Measurements from ENCODE around the gene LRRC10B.

DNA sequence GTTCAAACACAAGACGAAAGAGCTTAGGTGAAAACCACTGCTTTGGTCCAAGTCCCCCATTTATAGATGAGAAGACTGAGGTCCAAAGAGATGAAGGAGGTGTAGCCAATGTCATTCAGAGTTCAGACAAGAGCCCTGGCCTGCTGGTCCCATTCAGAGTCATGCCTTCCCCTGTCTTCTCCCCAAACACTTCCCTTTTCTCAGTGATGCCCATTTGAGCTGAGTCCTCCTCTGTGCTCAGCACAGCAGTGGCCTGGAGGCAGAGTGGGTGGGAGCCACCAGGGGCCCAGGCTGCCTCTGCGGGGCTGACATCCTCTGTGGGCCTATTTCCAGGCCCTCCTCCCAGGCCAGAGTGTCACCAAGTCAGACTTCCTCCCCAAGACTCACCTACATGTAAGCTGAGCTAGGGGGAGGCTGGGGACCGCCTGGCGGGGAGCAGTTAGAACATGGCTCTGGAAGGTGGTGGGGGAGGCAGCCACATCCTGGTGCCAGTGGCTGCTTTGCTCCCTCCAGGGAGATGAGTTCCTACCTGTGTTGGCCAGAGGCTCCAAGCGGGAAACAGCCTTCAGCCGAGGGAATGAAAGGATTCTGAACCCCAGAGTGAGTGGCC lies 22.4 kb upstream of the LRRC10B start:
- no peak for TF ChIP-seq POLR2A (IDR thresholded peaks at IDR 0.05)
- TF ChIP-seq, protein P1, sequence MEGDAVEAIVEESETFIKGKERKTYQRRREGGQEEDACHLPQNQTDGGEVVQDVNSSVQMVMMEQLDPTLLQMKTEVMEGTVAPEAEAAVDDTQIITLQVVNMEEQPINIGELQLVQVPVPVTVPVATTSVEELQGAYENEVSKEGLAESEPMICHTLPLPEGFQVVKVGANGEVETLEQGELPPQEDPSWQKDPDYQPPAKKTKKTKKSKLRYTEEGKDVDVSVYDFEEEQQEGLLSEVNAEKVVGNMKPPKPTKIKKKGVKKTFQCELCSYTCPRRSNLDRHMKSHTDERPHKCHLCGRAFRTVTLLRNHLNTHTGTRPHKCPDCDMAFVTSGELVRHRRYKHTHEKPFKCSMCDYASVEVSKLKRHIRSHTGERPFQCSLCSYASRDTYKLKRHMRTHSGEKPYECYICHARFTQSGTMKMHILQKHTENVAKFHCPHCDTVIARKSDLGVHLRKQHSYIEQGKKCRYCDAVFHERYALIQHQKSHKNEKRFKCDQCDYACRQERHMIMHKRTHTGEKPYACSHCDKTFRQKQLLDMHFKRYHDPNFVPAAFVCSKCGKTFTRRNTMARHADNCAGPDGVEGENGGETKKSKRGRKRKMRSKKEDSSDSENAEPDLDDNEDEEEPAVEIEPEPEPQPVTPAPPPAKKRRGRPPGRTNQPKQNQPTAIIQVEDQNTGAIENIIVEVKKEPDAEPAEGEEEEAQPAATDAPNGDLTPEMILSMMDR (IDR thresholded peaks at IDR 0.05), result no peak

All from lower leg skin (tissue), 3 donors.